Measurements from ENCODE around the gene LRRC14B.
A peak's percentile ranks its signal among the peaks of the same experiment; 100 is the strongest.

The LRRC14B gene

GRCh38 chr5:174876-175465, 16.3 kb upstream of the LRRC14B start:
- DNase-seq (ENCODE audit: low read depth in 2 of 2) = no peak

- no peak for DNase-seq (ENCODE audit: low read depth in 2 of 2)
Observed at GRCh38 chr5:176296-176823, 14.9 kb upstream of the LRRC14B start.

GRCh38 chr5:178110-178509, 13.2 kb upstream of the LRRC14B start:
- no peak for DNase-seq (ENCODE audit: low read depth in 2 of 2)

DNA sequence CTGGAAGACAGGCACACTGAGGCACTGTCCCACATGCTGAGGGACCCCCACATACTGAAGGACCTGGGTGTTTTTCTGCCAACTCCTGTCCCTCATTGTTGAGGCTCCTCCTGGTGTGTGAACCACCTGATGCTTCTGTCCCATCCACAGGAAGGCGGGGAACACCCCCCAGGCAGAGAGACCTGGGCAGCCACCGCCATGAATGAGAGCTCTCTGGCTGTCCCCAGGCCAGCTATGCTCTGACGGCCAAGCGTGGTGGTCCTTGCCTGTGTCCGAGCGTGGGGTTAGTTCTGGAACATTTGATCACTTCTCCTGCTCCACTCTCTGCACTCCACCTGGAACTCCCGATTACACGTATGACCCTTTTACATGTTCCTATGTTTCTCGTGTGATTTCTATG, 11.9 kb upstream of the LRRC14B start:
- DNase-seq (ENCODE audit: low read depth in 2 of 2) = no peak

- DNase-seq (ENCODE audit: low read depth in 2 of 2) = no peak
Observed at GRCh38 chr5:180286-180918, 10.9 kb upstream of the LRRC14B start.

DNA sequence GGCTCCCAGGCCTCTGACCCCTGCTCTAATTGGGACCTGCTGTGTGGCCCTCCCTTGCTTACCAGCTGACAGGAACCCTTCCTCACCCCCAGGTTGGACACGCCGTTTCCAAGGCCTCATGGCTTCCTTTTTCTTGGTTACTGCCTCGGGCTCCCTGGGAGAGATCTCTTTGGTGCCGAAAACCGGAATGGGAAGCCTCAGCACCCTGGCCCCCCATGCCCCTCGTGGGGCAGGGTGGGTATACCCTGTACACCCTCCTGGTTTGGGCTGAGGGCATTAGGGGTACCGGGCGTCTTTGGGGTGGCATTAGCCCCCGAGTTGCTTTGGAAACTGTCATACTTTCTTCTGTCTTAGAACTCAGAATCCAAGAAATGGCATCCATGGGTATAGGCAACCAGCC, 10.1 kb upstream of the LRRC14B start:
- DNase-seq (ENCODE audit: low read depth in 2 of 2) = no peak

GRCh38 chr5:181566-181965, 9.7 kb upstream of the LRRC14B start:
- DNase-seq (ENCODE audit: low read depth in 2 of 2) = no peak

GRCh38 chr5:182126-182525, 9.2 kb upstream of the LRRC14B start:
- DNase-seq (ENCODE audit: low read depth in 2 of 2) = no peak

DNA sequence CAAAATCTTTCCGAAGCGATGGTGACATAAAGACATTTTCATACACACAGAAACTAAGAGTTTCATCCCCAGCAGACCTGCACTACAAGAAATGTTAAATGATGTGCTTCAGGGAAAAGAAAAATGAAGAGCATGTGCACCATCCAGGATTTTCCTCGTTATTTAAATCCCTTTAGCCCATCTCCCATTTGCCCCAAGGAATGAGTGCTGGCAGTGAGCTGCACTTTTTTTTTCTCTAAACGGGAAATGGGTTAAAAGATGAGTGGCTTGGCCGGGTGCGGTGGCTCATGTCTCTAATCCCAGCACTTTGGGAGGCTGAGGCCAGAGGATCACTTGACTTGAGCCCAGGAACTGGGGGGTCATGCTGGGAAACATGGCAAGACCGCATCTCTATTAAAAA, 6.8 kb upstream of the LRRC14B start:
- DNase-seq (ENCODE audit: low read depth in 2 of 2) = no peak

DNA sequence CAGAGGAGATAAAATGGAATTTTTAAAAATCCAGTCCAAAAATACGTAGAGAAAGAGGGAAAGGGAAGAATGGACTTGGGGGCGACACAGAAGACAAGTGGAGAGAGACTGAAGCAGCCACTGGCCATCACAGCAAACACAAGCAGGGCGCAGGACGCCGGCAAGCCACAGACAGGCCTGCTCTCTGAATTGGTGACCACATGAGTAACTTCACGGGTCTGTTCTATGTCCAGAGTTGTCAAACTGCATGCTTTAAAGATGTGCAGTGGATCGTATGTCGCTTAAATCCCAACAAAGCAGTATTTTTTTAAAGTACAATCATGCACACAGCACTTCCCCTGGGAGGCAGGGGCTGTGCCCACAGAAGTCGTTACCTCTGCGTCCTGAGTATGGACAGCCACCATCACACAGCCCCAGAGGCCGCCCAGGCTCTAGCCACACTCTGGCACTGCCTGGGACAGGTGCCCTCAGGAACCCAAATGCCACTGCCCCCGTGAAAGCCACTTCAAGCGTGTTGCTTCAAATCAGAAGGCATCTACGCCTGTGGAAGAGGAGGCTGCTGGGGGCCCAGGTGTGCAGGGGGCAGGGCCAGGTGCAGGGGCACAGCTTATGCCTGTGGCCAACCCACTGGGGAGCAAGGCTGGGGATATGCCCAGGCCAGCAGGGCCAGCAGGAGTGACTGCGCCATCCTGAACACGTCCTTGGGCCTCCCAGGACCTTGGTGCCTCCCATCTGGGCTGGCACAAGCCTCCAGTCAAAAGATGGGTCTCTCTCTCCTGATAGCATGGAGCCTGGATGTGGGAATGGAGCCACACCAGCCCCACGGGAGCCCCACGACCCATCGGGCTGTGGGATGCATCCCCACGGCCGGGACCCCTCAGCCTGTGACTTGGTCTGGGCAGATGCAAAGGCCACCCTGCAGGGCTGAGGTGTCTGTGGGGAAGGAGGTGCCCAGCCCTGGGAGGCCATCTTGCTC, 5.9 kb upstream of the LRRC14B start:
- no peak for DNase-seq (ENCODE audit: low read depth in 2 of 2)

DNA sequence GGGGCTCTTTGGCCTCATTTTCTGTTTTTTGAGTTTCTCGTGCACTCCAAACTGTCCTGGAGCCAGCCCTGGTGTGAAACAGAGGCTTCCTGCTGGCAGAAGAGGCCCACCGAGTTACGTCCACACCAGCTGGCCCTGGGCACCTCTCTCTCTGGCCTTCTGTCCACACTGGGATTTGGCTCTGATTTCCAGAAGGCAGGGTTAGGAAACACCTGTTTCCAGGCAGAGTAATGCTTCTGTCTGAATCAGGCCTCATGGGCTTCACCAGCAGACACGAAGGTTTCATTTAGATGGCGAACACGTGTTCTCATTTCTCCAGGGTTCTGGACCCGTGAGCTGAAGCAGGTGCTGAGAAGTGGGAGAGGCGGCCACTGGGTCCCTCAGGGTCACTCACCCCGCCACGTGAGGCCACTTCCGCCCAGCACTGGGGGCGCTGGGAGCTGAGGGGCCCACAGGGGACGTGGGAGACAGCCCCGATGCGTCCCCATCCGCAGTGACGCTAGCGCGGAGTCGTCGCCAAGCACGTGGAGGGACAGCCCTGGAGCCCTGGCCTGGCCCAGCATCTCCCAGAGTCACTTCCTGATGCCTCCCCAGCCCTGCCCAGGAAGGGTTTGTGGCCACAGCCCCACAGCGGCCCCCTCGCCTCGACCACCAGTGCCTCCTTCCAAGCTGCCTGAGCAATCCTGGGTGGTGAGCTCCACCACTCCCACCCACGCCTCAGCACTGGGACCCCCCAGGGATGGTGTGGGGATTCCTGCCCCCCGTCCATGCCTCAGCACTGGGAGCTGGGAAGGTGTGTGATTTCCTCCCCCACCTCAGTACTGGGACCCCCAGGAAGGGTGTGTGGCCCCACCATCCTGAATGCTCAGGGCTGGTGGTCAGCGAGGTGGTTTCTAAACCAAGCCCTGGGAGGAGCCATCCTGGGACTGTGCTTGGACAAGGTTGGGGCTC, 4.9 kb upstream of the LRRC14B start:
- DNase-seq (ENCODE audit: low read depth in 2 of 2) = no peak

DNA sequence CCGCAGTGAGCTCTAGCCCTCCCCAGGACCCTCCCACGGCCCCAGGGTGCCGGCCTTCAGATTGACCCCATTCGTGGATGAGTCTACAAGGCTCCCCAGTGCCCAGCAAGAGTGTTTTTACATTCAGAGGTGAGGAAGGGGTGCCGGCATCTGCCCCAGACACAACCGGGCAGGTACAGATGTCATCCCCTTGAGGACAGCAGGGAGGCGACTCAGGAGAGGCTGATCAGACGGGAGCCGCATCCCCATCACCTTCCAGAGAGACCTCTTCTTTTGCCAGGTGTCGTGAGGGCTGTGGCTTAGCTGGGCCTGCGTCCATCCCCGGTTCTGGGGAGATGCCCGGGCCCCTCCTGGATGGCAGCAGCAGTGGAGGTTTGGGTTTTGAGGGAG, 4.3 kb upstream of the LRRC14B start:
- no peak for DNase-seq (ENCODE audit: low read depth in 2 of 2)

DNA sequence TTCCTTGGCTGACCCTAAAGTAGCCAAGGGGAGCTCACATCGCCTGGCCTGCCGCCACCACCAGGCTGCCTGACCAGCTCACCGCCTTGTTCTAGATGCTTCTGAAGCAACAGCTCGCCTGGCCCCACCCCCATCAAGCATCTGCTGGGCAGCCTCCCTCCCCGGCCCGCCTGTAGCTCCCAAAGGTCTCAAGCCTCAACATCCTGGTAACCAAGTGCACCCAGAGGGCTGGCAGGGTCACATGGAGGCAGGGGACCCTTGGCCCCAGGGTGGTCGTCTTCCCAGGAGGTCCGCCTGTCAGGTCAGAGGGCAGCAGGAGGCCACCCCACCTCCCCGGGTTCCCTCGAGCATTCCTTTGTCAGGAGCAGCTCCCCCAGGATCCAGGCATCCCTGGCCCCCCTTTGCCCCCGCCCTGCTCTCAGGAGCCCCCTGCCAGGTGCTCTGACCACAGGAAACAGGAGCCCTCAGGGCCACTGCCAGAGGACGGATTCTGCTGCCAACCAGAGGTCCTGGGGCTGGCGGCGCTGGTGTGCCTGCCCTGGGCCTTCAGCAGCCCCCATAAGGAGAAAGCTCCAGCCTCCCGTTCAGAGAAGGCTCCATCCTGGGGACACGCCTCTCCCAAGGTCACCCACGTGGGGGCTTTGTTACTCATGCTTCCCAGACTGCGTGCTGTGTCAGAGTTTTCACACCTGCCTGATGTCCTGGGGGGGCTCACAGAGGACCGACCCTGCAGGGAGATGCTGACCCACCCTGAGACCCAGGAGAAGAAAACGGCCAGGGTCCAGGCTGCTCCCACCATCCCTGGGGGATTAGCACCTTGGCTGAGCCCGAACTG, 3.5 kb upstream of the LRRC14B start:
- no peak for DNase-seq (ENCODE audit: low read depth in 2 of 2)

GRCh38 chr5:188488-189481, 2.5 kb upstream of the LRRC14B start:
- DNase-seq (ENCODE audit: low read depth in 2 of 2) = peak; percentile 73 to 74

- no peak for DNase-seq (ENCODE audit: low read depth in 2 of 2)
Observed at GRCh38 chr5:189486-189885, 1.8 kb upstream of the LRRC14B start.

DNA sequence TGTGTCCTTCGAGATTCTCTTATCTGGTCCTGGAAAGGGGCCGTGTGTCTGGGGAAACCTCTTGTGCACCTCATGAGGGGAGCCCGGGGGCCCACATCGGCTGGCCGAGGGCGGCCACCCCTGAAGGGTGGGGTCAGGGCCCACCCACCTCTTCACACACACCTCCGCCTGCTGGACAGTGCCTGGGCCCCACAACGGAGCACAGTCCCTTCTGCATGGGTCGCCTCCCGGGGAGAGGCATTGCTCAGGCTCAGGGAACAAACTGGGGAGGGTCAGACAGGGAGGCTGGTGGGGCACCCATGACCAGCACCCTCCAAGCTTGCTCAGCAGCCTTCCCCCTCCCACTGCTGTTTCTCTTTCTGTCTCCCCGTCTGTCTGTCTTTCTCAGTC, 1.3 kb upstream of the LRRC14B start:
- no peak for DNase-seq (ENCODE audit: low read depth in 2 of 2)

DNA sequence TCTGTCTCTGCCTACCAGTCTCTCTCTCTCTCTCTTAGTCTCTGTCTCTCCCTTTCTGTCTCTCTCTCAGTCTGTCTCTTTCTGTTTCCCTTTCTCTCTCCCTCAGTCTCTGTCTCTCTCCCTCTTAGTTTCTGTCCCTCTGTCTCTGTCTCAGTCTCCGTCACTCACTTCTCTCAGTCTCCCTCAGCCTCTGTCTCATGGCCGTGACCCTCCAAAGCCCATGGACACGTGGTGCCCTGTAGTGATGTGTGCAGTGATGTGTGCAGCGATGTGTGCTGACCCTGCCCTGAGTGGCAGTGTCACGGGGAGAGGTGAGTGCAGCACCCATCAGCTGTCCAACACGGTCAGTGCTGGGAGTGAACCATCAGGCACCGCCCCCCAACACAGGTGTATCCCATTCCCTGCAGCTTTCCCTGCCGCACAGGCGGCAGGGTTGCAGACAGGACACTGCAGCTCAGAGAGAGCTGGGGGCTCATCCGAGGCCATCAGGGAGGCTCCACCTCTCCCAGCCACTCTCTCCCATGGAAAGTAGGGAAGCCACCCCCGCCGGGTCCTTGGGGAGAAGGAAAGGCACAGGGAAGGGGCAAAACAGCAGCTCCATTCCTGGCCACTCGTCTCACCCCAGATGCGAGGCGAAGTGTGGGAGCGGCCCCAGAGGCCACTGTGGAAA, 794 bp upstream of the LRRC14B start:
- no peak for DNase-seq (ENCODE audit: low read depth in 2 of 2)

GRCh38 chr5:191949-192690, 825 bp downstream of the LRRC14B start:
- DNase-seq (ENCODE audit: low read depth in 2 of 2) = no peak
